Suppressor macrophage treated with lipopolysaccharide for 4 hours (primary cell): ENCODE measurements around the gene CSNK2A3.
A peak's percentile ranks its signal among the peaks of the same experiment; 100 is the strongest.
"Not testable (repeated sequence)": the region's sequence is repeated elsewhere in the genome, so short reads cannot be mapped to it uniquely, and the experiment has no call there.

Experiments used
- DNase-seq: peaks from one replicate; pipeline ENCODE4 v3.0.0-alpha.2; 2020

The CSNK2A3 gene

GRCh38 chr11:11352878-11353277 lies at the start of gene CSNK2A3:
Gene CSNK2A3, minus strand, starts transcription at chr11:11353250. Its CDS starts 131 bp downstream, at chr11:11353119.
- not testable (repeated sequence) for DNase-seq

- DNase-seq = no peak
These were observed 49.0 kb upstream of the CSNK2A3 start for GRCh38 chr11:11401960-11402535.

DNA sequence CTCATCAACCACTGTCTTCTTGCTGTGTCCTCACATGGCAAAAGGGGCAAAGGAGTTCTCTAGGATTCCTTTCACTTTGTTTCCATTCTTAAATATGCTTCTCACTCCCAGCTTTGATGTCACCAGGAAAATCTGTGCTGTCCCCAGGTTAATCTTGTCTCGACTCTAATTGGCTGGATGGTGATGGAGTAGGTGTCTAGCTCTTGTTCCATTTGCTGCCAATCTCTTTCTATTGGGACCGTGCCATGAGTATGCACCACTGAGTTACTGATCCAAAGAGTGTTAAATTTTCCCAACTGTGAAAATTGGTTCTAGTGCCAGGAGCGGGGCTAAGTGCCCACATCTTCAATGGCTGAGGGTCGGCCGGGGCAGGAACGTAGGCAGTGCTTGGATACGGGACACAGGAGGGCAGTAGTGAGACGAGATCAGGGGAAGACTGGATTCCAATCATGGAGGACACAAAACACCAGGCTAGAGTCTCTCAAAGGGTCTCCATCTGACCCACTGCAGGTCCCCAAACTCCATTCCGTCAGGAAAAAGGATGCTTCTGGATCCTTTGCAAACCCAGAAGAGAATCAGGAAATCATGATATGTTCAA lies 47.7 kb upstream of the CSNK2A3 start:
- peak; percentile 19 for DNase-seq

DNA sequence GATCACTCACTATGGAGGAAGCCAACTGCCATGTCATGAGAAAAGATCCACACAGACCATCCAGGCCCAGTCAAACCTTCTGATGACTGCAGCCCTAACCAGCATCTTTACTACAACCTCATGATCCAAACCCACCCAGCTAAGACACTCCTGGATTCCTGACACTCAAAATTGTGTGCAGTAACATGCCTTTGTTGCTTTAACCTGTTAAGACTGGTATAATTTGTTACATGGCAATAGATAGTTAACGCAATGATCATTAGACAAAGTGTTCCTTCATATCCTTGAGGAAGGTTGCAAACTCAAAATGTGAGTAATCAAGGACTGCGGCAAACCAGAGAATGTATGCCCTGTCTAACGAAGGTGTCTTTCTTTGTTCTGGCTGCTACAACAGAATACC lies 47.1 kb upstream of the CSNK2A3 start:
- no peak for DNase-seq

- DNase-seq = no peak
These were observed 44.7 kb upstream of the CSNK2A3 start for GRCh38 chr11:11397781-11398180.

- DNase-seq = no peak
These were observed 44.0 kb upstream of the CSNK2A3 start for GRCh38 chr11:11397036-11397415.

DNA sequence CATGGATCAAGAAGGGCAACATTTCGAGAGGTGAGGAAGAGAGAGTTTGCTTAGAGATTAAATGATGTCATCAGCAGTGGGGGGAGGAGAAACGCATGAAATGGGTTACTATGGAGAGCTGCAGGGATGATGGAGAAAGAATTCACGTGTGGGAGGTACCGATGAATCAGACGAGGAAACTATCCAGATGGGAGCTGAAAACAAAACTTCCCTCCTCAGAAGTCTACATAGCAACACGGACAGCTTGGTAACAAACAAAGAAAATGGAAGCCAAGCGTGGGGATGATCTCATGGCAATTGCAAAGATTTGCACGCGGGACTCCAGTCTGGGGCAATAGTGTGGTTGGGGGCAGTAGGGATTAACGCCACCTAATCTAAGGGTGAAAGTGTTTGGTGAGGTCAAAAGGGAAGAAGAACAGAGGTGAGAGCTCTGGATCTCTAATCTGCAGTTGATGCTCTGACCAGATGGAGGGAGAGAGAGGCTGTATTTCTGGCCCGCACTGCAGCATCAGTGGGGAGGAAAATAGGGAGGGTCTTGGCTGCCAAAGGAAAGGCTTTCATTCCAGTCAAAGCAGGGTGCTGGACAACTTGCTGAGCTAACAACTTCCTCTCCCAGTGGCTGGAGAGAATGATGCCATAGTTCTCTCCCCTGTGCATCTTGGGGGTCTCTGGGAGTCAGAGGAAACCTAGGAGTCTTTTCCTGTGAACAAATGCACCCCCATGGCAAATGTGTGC lies 43.4 kb upstream of the CSNK2A3 start:
- peak; percentile 25 for DNase-seq

- DNase-seq = no peak
These were observed 42.1 kb upstream of the CSNK2A3 start for GRCh38 chr11:11395126-11395525.

- no peak for DNase-seq
These were observed 41.2 kb upstream of the CSNK2A3 start for GRCh38 chr11:11394241-11394640.

- DNase-seq = no peak
These were observed 38.9 kb upstream of the CSNK2A3 start for GRCh38 chr11:11391796-11392463.

GRCh38 chr11:11391169-11391568 lies 38.1 kb upstream of the CSNK2A3 start:
- no peak for DNase-seq

DNA sequence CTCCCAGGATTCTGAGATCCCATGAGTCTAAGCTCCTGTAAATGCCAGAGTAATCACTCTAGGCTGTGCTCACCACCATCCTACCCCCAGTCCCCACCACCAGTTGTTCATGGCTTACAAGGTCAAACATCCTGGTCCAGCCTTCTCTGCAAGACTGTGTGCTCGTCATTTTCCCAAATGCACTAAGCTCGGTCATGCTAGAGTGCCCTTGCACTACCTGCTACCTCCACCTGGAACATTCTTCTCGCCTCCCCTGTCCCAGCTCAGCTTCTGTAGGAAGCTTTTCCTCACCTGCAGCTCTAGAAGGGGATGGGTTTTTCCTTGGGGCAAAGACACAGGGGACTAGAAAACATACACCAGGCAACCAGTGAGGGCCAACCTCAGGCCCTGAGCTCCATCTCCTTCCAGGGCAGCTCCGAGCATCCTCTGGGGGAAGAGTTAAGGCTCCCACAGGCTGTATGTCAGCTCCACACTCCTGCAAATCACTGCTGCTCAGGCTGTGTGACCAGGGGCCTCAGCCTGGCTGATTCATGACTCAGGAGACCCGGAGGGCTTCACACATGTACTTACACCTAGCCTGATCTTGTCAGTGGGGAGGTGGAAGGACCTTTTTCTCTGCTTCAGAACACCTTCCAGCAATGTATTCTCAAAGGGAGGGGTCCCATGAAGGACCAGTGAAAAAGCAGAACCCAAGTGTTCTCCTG lies 37.2 kb upstream of the CSNK2A3 start:
- DNase-seq = no peak

DNA sequence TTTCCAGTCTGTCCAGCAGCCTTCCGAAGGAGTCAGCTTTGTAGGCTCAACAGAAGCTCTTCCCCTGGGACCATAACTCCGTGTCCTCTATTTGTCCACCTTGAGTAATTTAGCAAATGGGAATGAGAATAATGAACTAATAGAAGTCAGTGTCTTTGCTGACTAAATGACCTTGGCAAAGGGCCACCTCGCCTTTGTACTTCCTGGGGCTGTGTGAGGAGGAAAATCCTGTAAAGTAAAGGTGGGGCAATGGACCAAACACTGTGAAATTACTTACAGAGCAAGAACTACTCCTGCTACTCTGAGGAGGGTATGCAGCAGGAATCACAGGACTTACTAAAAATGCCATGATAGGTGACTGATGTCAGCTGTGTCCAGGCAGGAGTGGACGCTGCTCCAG lies 36.2 kb upstream of the CSNK2A3 start:
- DNase-seq = no peak

DNA sequence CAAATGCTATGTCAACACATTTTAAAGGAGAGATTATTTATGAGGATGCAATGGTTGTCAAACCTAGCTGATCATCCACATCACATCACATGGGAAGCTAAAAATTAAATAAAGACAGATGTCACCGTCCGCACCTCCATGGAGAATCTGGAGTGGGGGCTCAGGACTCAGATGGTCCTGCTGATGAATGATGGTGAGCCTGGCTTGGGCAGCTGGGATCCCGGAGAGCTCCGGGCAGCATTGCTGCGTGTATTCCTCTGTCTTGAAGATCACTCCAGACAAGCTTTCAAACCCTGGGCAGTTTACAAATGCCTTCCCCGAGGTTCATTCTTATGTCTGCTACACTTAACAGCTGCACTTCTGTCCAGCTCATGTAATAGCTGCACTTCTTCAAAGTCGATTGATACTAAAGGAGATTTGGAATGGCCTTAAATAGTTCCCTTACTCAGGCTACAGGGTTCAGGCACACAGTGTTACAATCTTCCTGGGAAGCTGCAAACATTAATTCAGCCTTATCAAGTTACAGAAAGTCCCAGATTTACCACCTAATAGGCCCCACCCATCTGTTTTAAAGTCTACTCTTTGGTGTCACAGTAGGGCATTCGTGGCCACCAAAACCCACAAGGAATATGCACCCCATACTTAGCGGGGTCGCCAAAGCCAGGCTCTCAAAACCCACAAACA lies 34.7 kb upstream of the CSNK2A3 start:
- DNase-seq = no peak

DNA sequence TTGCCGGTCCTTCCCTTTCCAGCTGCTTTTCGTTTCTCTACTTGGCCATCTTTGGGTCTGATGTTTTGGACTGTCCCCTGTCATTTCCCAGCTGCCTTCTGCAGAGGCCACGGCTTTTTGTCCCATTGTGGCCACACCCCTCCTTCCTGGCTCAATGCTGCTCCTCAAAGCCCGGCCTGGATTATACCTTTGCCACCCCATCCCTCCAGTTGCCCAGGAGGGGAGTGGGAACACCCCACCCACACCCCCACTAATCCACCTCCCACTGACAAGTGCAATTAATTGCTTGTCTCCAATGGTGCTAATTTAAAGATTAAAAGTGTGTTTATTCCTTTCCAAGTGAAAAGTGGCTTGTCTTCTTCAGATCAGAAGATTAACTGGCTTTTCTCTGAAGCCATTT lies 34.2 kb upstream of the CSNK2A3 start:
- DNase-seq = no peak

DNA sequence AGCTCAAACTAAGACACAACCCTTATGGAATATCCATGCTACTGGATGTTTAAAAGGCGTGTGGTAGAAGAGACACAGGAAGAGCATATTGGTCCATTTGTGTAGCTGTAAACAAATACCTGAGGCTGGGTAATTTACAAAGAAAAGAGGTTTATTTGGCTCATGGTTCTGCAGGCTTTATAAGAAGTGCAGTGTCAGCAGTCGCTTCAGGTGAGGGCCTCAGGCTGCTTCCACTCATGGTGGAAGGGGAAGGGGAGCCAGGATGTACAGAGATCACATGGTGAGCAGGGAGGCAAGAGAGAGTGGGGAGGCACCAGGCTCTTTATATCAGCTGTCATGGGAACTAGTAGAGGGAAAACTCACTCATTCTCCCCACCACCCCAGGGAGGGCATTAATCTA lies 31.8 kb upstream of the CSNK2A3 start:
- no peak for DNase-seq

DNA sequence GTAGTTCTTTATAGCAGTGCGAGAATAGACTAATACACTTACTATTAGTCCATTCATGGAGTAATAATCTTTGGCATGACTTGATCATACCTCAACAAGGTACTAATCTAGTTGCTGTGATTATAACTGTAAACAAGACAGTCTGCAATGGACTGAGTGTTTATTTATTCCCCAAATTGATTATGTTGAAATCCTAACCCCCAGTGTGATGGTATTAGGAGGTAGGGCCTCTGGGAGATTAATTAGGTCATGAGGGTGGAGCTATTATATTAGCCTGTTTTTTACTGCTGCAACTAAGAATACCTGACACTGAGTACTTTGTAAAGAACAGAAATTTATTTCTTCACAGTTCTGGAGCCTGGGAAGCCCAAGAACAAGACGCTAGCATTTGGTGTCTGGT lies 30.9 kb upstream of the CSNK2A3 start:
- no peak for DNase-seq

GRCh38 chr11:11382858-11383532 lies 29.9 kb upstream of the CSNK2A3 start:
- DNase-seq = no peak

- no peak for DNase-seq
These were observed 28.5 kb upstream of the CSNK2A3 start for GRCh38 chr11:11381471-11382105.

DNA sequence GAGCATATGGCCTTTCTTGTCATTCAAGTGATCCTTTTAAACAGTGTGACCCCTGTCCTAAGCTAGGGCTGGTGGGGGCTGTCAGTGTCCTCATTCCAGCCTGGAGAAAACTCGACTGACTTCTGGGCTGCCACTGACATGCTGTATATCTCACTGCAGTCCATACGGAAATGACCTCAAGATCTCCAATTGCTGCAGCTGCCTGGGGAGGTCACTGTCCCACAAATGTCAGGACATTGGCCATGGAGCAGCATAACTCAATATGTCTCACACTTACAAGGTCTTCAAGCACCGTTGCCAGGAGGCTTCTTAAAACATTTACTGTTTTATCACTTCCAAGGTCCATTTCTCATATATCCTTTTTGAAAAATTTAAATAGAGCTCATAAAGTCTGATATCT lies 27.8 kb upstream of the CSNK2A3 start:
- DNase-seq = no peak

DNA sequence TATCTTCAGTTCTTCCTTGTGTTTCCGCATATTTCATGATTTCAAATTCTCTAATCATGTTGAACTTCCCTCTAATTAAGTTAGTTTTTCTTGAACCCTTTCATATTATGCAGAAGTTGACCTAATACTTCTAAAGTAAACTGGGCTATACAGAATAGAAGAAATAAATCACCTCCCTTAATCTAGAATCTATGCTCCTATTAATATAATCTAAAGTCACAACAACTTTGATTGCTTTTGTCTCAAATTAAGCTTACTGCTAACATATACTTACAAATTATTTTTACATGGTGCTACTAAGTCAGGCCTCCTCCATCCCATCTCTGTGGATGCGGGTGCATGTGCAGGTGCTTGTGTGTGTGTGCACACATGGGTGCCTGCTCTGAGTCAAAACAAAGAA lies 27.3 kb upstream of the CSNK2A3 start:
- DNase-seq = no peak

GRCh38 chr11:11379661-11380060 lies 26.6 kb upstream of the CSNK2A3 start:
- no peak for DNase-seq
